ENCODE measurements around the gene BAMBI. TPM values are rescaled to one million over a fixed set of nuclear protein-coding genes. Genes with fewer than 3 reads are reported as not detected.
"Not testable (repeated sequence)": the region's sequence is repeated elsewhere in the genome, so short reads cannot be mapped to it uniquely, and the experiment has no call there.

The BAMBI gene
- total and polyA plus RNA-seq, 9 donors, result 28.6 to 138 (median 62.3) TPM

DNA sequence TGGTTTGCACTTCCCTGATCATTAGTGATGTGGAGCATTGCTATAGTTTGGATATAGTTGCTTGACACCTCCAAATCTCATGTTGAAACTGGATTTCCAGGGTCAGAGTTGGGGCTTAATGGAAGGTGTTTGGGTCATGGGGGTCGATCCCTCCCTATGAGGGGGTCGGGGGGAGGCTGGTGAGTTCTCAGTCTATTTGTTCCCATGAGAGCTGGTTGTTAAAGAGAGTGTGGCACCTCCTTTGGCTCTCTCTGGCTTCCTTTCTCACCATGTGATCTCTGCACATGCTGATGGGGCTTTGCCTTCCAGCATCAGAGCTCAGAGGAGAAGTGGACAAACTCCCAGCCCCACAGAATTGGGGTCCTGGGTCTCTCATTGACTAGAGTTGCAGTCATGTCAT is 36.8 kb upstream of the BAMBI start:
- WGBS, 3 donors, result 61 to 79% (median 68%) methylated on average over 2 of the region's 2 CpGs
- DNase-seq, result no peak
- Histone ChIP-seq H3K4me3 (no peak overlapping the region), H3K36me3 (no peaks in the 10 kb centered on the region), H3K4me1 (ENCODE audit: insufficient read depth) (no peaks in the 10 kb centered on the region), H3K27ac (no peak overlapping the region), H3K9me3 (no peaks in the 10 kb centered on the region), H3K27me3 (no peaks in the 10 kb centered on the region)
- TF ChIP-seq, protein P1, sequence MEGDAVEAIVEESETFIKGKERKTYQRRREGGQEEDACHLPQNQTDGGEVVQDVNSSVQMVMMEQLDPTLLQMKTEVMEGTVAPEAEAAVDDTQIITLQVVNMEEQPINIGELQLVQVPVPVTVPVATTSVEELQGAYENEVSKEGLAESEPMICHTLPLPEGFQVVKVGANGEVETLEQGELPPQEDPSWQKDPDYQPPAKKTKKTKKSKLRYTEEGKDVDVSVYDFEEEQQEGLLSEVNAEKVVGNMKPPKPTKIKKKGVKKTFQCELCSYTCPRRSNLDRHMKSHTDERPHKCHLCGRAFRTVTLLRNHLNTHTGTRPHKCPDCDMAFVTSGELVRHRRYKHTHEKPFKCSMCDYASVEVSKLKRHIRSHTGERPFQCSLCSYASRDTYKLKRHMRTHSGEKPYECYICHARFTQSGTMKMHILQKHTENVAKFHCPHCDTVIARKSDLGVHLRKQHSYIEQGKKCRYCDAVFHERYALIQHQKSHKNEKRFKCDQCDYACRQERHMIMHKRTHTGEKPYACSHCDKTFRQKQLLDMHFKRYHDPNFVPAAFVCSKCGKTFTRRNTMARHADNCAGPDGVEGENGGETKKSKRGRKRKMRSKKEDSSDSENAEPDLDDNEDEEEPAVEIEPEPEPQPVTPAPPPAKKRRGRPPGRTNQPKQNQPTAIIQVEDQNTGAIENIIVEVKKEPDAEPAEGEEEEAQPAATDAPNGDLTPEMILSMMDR (IDR thresholded peaks at IDR 0.05), result no peak
- TF ChIP-seq EP300 (IDR thresholded peaks at IDR 0.05) (no peak), POLR2A (IDR thresholded peaks at IDR 0.05) (no peak)
- intact Hi-C loops (cut with DNase I), result no loop called here

DNA sequence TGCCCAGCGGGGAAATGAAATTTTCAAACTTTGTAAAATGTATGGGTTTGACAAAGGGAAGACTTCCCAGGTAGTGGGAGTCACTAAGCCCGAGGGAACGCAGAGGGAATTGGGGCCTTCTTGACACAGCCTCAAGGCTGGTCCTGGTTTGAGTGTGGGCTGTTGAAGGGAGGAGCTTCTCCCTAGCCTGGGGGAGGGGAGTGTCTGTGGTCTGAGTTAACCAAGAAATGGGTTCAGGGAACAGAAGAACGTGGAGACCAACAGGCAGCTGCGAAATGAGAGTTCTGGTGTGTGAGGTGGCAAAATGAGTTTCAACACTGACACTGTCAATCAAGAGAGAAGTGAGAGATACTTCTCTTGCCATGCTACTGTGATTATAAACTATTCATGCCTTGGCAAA is 32.7 kb upstream of the BAMBI start:
- intact Hi-C loops (cut with DNase I), result no loop called here
- whole genome bisulfite sequencing, 3 donors, result 66 to 74% (median 68%) methylated on average over 5 of the region's 5 CpGs

DNA sequence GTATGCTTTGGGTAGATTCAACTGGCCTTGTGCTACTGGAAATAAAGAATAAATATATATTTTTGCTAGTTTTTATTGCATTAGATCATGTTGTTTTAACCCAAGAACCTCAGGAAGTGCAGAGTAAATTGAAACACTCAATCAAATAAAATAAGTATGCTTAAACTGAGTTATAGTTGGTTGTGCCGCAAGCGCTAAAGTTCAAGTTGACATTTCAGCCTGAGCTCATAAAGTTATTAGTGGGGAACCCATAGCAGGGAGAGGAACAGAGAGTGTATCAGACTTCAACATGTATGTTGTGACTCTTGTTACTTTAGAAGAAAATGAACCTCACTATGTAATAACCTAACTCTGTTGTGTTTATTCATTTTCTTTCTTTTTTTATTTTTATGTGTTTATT is 25.2 kb upstream of the BAMBI start:
- Histone ChIP-seq H3K4me3 (no peak overlapping the region), H3K27ac (no peak overlapping the region), H3K27me3 (no peaks in the 10 kb centered on the region), H3K9me3 (no peaks in the 10 kb centered on the region), H3K36me3 (no peaks in the 10 kb centered on the region), H3K4me1 (ENCODE audit: insufficient read depth) (no peaks in the 10 kb centered on the region)
- intact Hi-C loops (cut with DNase I), result no loop called here
- WGBS, 3 donors, result 69 to 95% (median 94%) methylated on average over 2 of the region's 2 CpGs
- TF ChIP-seq, protein P1 (IDR thresholded peaks at IDR 0.05), result no peak
- TF ChIP-seq EP300 (IDR thresholded peaks at IDR 0.05), result no peak
- no peak for TF ChIP-seq POLR2A (IDR thresholded peaks at IDR 0.05)
- no peak for DNase-seq

More for the DNA sequence above, 32.7 kb upstream of the BAMBI start:
- Histone ChIP-seq H3K4me3 (no peak overlapping the region), H3K36me3 (no peaks in the 10 kb centered on the region), H3K4me1 (ENCODE audit: insufficient read depth) (no peaks in the 10 kb centered on the region), H3K27ac (no peak overlapping the region), H3K9me3 (no peaks in the 10 kb centered on the region), H3K27me3 (no peaks in the 10 kb centered on the region)
- peak in 1 of 5 donors; percentile 6 for DNase-seq
- no peak for TF ChIP-seq EP300 (IDR thresholded peaks at IDR 0.05)
- TF ChIP-seq POLR2A (IDR thresholded peaks at IDR 0.05), result no peak
- TF ChIP-seq, protein P1 (IDR thresholded peaks at IDR 0.05), result no peak

DNA sequence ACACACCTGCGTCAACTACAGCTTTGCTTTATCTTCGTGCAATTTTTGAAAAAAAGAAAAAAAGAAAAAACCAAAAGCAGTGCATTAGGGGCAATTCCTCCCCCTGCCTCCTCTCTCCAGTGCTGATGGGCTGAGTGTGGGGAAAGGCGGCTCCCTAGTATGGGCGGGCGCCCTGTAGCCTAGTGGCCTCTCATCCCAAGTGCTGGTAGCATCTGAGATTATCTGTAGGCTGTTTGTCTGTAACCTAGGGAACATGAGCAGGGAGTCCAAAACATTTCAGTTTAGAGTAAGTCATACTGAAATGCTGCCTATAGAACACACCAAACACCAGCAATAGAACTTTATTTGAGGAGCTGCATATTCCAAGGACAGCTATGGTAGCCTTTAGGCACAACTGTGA is 24.6 kb upstream of the BAMBI start:
- TF ChIP-seq EP300 (IDR thresholded peaks at IDR 0.05) (no peak), POLR2A (IDR thresholded peaks at IDR 0.05) (no peak)
- TF ChIP-seq, protein P1 (IDR thresholded peaks at IDR 0.05), result no peak
- H3K4me1 ChIP-seq (ENCODE audit: insufficient read depth), result no peaks in the 10 kb centered on the region
- H3K36me3 ChIP-seq, result no peaks in the 10 kb centered on the region
- no peaks in the 10 kb centered on the region for H3K27me3 ChIP-seq
- 93 to 96% (median 94%) methylated on average over 5 of the region's 5 CpGs for WGBS, 3 donors
- no peaks in the 10 kb centered on the region for H3K9me3 ChIP-seq
- DNase-seq, result no peak
- H3K27ac ChIP-seq, result no peak overlapping the region
- intact Hi-C loops (cut with DNase I), result no loop called here
- no peak overlapping the region for H3K4me3 ChIP-seq

DNA sequence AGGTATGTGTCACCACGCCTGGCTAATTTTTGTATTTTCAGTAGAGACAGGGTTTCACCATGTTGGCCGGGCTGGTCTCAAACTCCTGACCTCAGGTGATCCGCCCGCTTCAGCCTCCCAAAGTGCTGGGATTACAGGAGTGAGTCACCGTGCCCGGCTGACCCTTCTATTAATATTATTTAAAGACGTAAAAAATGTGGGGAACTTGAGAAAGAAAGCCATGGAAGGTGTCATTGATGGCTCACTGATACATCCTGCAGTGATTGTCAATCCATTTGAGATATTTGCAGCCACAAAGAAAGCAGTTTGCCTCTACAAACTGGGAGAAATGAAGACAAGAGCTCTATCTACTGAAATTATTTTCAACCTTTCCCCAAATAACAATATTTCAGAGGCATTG is 18.5 kb upstream of the BAMBI start:
- H3K27ac ChIP-seq; H3K27me3 ChIP-seq; H3K9me3 ChIP-seq; H3K4me1 ChIP-seq (ENCODE audit: insufficient read depth); intact Hi-C loops (cut with DNase I); DNase-seq; H3K4me3 ChIP-seq; H3K36me3 ChIP-seq: not testable (repeated sequence)
- 33 to 61% (median 35%) methylated on average over 7 of the region's 7 CpGs for WGBS, 3 donors

Data from ovary (tissue), 9 donors.